ENCODE results near the gene TRIM17.

GRCh38 chr1:228387321-228387720 lies 29.3 kb downstream of the TRIM17 start:
- TF ChIP-seq POLR2AphosphoS5 (IDR thresholded peaks at IDR 0.05; ENCODE audit: low read depth, low read length), result no peak
- TF ChIP-seq POLR2A (IDR thresholded peaks at IDR 0.05; ENCODE audit: low read depth, low read length), result no peak
- no peak for TF ChIP-seq SPI1 (IDR thresholded peaks at IDR 0.05; ENCODE audit: low read depth, low read length)
- TF ChIP-seq TAF1 (IDR thresholded peaks at IDR 0.05; ENCODE audit: low read depth, low read length), result no peak
- no peak for TF ChIP-seq POU2F2 (IDR thresholded peaks at IDR 0.05; ENCODE audit: low read depth, low read length)
- TF ChIP-seq PAX5 (IDR thresholded peaks at IDR 0.05; ENCODE audit: insufficient read depth, low read length, severe bottlenecking), result no peak

Data from GM12891 (cell line).